K562 (cell line): ENCODE results near the gene ENG. TPM values are rescaled to one million over a fixed set of nuclear protein-coding genes. Genes with fewer than 3 reads are reported as not detected.

Source experiments
- BMI1 ChIP-seq: fragments of 150-350 bp; IDR thresholded peaks from 2 replicates; pipeline ENCODE4 v1.6.1; 2014; ENCODE audit warnings: low read length
- CBX3 ChIP-seq, 2 experiments: IDR thresholded peaks; 1 replicate in 1 of 2; 2 replicates in 1 of 2; pipeline ENCODE4 v1.6.1; 2012; ENCODE audit warnings: inconsistent platforms in 2 of 2, low read length in 2 of 2, borderline replicate concordance in 1 of 2, control low read depth in 1 of 2
- CEBPZ ChIP-seq: fragments of 150-350 bp; IDR thresholded peaks from 2 replicates; pipeline ENCODE4 v1.6.1; 2014; ENCODE audit warnings: low read depth, mild to moderate bottlenecking, low read length, borderline replicate concordance
- DNMT1 ChIP-seq: fragments of 450-650 bp; IDR thresholded peaks from 2 replicates; pipeline ENCODE4 v1.6.1; 2016; ENCODE audit warnings: antibody characterized with exemption, mild to moderate bottlenecking
- HDAC1 ChIP-seq, 2 experiments: fragments of 450-650 bp; IDR thresholded peaks; 2 replicates each; pipeline ENCODE4 v1.6.1; 2016 to 2017; ENCODE audit warnings: inconsistent platforms in 1 of 2, mild to moderate bottlenecking in 1 of 2, moderate library complexity in 1 of 2
- HDGF ChIP-seq: fragments of 450-650 bp; IDR thresholded peaks from 2 replicates; pipeline ENCODE4 v1.6.1; 2016
- NONO ChIP-seq, 2 experiments: fragments of 200-400 bp in 1 of 2; fragments of 450-650 bp in 1 of 2; formaldehyde crosslinking in 1 of 2; IDR thresholded peaks; 2 replicates each; pipeline ENCODE4 v1.6.1; 2017; ENCODE audit warnings: low read depth in 2 of 2, mild to moderate bottlenecking in 2 of 2, moderate library complexity in 2 of 2, low read length in 1 of 2
- RBFOX2 ChIP-seq: fragments of 200-400 bp; formaldehyde crosslinking; IDR thresholded peaks from 2 replicates; pipeline ENCODE4 v1.6.1; 2017; ENCODE audit warnings: low read depth, mild to moderate bottlenecking, low read length, moderate library complexity
- SP1 ChIP-seq: sonication (generic); formaldehyde crosslinking; IDR thresholded peaks from 2 replicates; pipeline ENCODE4 v1.8.1; 2022; ENCODE audit warnings: mild to moderate bottlenecking, missing genetic modification reagents
- TCF3 ChIP-seq: sonication (generic); formaldehyde crosslinking; IDR thresholded peaks from 2 replicates; pipeline ENCODE4 v1.4.0; 2020; ENCODE audit warnings: mild to moderate bottlenecking, missing genetic modification reagents
- U2AF2 ChIP-seq: fragments of 200-400 bp; formaldehyde crosslinking; optimal IDR thresholded peaks from 2 replicates; pipeline ENCODE3; 2017; ENCODE audit warnings: low read depth, mild to moderate bottlenecking, low read length
- ZBTB2 ChIP-seq: fragments of 450-650 bp; IDR thresholded peaks from 2 replicates; pipeline ENCODE4 v1.6.1; 2016; ENCODE audit warnings: antibody characterized with exemption
- ZNF121 ChIP-seq: sonication (generic); formaldehyde crosslinking; conservative IDR thresholded peaks from 2 replicates; pipeline ENCODE4 v1.8.0; 2022; ENCODE audit warnings: missing genetic modification reagents
- ZNF146 ChIP-seq: IDR thresholded peaks from one replicate; pipeline ENCODE4 v1.6.1; 2018; ENCODE audit warnings: missing compliant biosample characterization; ENCODE audit not compliant: unreplicated experiment
- ZNF212 ChIP-seq: fragments of 450-650 bp; formaldehyde crosslinking; IDR thresholded peaks from 2 replicates; pipeline ENCODE4 v1.4.0; 2020; ENCODE audit warnings: mild to moderate bottlenecking
- ZNF354B ChIP-seq: fragments of 250-450 bp; sonication (Bioruptor Pico); IDR thresholded peaks from 2 replicates; pipeline ENCODE4 v1.4.0; 2020
- ZNF764 ChIP-seq: fragments of 250-450 bp; sonication (Bioruptor Pico); IDR thresholded peaks from 2 replicates; pipeline ENCODE4 v1.4.0; 2020; ENCODE audit warnings: low read depth, mild to moderate bottlenecking, moderate library complexity
- polyA plus RNA-seq, 8 experiments: library from polyadenylated mRNA; depleted of rRNA in 4 of 8; stranded (reverse) in 5 of 8; unstranded in 3 of 8; fragments of >200 nt; fragmentation: Nextera tagmentation in 2 of 8; fragmentation: Illumina TruSeq in 1 of 8; extraction: Ambion mirVana in 2 of 8; extraction: Trizol in 1 of 8; gene quantifications; 2 replicates each; pipeline versions ENCODE4 v1.2.1 to v1.2.3, GENCODE V29; 2011 to 2014; ENCODE audit warnings: inconsistent platforms in 1 of 8, missing spikeins in 1 of 8
- total RNA-seq, 7 experiments: library from RNA; depleted of rRNA in 6 of 7; stranded (reverse); fragments of >200 nt in 6 of 7; fragmentation: Illumina TruSeq in 2 of 7; extraction: Trizol in 2 of 7; gene quantifications; 2 replicates each; pipeline versions ENCODE4 v1.2.1 to v1.2.3, GENCODE V29; 2011 to 2021; ENCODE audit warnings: low replicate concordance in 1 of 7
- TF ChIP-seq, protein P1 (sequence below): fragments of 150-350 bp; conservative IDR thresholded peaks from 2 replicates; pipeline ENCODE4 v1.6.1; 2014; ENCODE audit warnings: low read length
- TF ChIP-seq, protein P2 (sequence below), 2 experiments: fragments of 200-800 bp in 1 of 2; sonication (Bioruptor generic) in 1 of 2; sonication (generic) in 1 of 2; formaldehyde crosslinking in 1 of 2; IDR thresholded peaks in 1 of 2; conservative IDR thresholded peaks in 1 of 2; 2 replicates each; pipeline versions ENCODE4 v1.5.0 to v1.6.1; 2016 to 2020; ENCODE audit warnings: missing compliant biosample characterization in 1 of 2, missing genetic modification characterization in 1 of 2, missing genetic modification reagents in 1 of 2

ENG gene
- total and polyA plus RNA-seq, 9 of the 15 experiments (the other 6 are each of a cell fraction or from before 2014, with no cell fraction given), result 0.04 to 0.40 (median 0.14) TPM; not detected in 1

DNA sequence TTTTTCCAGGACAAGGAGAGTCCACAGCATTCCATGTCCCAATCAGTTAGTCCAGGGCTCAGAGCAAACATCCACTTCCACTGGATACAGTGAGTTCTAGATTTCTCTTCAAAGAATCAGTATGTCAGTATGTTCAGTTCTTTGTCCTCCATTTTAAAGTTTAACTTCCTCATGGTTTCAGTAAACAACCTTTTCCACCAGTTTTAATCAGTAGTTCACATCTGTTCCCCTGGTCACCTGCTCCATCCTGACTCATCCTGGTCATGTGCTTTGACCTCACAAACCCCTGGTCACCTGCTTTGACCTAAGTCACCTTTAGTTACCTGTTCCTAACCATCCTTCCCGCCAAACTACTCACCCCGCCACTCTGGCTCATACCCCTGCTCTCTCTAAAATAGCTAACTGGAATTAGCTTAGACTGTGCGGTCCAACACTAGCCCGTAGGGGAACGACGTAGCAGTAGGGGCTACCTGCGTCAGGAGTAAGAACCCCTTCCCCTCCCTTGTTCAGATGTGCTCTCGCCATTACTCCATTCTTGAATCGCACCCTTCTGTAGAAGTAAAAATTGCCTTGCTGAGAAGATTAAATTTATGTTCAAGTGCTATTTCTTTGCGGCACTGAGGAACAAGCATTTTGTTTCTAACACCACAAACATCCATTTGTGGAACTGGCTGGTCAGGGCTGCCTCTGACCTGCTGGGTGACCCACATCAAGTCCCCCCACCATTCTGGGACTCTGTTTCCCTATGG is 5.5 kb downstream of the ENG start (continued):
- TF ChIP-seq ZNF146, result no peak
- TF ChIP-seq ZNF212, result no peak
- peak; percentile 36; the same call in 1 of the 2 replicates for TF ChIP-seq SP1 (CRISPR knock-in tag)
- no peak for TF ChIP-seq HDAC1 (IDR thresholded peaks at IDR 0.05)
- TF ChIP-seq ZNF764, result no peak
- no peak for TF ChIP-seq BMI1
- TF ChIP-seq ZNF121 (CRISPR knock-in tag), result no peak
- peak in 1 of 2 experiments; percentile 99; a peak in 2 of 3 replicates for TF ChIP-seq CBX3 (IDR thresholded peaks at IDR 0.05; ENCODE audit: borderline replicate concordance in 1 of 2, low read length in 2 of 2)
- TF ChIP-seq, protein P1, sequence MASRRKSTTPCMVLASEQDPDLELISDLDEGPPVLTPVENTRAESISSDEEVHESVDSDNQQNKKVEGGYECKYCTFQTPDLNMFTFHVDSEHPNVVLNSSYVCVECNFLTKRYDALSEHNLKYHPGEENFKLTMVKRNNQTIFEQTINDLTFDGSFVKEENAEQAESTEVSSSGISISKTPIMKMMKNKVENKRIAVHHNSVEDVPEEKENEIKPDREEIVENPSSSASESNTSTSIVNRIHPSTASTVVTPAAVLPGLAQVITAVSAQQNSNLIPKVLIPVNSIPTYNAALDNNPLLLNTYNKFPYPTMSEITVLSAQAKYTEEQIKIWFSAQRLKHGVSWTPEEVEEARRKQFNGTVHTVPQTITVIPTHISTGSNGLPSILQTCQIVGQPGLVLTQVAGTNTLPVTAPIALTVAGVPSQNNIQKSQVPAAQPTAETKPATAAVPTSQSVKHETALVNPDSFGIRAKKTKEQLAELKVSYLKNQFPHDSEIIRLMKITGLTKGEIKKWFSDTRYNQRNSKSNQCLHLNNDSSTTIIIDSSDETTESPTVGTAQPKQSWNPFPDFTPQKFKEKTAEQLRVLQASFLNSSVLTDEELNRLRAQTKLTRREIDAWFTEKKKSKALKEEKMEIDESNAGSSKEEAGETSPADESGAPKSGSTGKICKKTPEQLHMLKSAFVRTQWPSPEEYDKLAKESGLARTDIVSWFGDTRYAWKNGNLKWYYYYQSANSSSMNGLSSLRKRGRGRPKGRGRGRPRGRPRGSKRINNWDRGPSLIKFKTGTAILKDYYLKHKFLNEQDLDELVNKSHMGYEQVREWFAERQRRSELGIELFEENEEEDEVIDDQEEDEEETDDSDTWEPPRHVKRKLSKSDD, result no peak
- no peak for TF ChIP-seq U2AF2
- no peak for TF ChIP-seq DNMT1
- no peak for TF ChIP-seq CEBPZ
- TF ChIP-seq ZBTB2, result no peak
- TF ChIP-seq TCF3, result peak; percentile 40; the same call in 1 of the 2 replicates
- TF ChIP-seq ZNF354B, result no peak
- no peak for TF ChIP-seq RBFOX2
- no peak for TF ChIP-seq NONO (IDR thresholded peaks at IDR 0.05; ENCODE audit: low read depth in 2 of 2, low read length in 1 of 2)
- TF ChIP-seq HDGF, result no peak
- TF ChIP-seq, protein P2, sequence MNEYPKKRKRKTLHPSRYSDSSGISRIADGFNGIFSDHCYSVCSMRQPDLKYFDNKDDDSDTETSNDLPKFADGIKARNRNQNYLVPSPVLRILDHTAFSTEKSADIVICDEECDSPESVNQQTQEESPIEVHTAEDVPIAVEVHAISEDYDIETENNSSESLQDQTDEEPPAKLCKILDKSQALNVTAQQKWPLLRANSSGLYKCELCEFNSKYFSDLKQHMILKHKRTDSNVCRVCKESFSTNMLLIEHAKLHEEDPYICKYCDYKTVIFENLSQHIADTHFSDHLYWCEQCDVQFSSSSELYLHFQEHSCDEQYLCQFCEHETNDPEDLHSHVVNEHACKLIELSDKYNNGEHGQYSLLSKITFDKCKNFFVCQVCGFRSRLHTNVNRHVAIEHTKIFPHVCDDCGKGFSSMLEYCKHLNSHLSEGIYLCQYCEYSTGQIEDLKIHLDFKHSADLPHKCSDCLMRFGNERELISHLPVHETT (CRISPR knock-in tag; conservative IDR thresholded peaks at IDR 0.05 in 1 of 2, IDR thresholded peaks at IDR 0.05 in 1 of 2), result no peak
